Measurements from ENCODE around the gene GRK6.
A peak's percentile ranks its signal among the peaks of the same experiment; 100 is the strongest.

The GRK6 gene

DNA sequence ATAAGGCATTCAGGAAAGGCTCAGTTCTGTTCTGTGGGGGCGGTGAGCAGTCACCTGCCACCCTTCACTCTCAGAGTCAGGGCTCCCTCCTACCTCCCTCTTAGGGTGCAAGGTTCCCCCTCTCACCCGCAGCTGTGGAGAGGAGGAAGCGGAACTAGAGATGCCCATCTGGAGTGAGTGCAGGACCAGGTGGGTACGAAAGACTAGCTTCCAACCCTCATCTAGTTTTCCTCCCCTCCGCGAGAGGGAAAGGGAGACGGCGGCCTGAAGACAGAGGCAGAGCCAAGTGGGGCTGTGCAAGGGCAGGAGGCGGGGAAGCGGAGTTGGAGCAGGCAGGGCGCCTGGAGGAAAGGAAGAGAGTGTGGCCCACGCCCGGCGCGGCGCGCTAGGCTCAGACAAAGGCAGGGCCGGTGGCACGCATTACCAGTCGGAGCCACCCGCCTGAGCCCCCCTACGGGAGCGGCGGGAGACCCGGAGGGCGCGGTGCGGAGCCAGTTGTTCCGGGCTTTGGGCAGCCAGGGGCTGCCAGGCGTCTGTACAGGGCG is 27.4 kb downstream of the GRK6 start (continued):
- TF ChIP-seq ZBTB49 (tag by site-specific recombination; IDR thresholded peaks at IDR 0.05; ENCODE audit: low read depth) (no peak), ZNF610 (tag by site-specific recombination; IDR thresholded peaks at IDR 0.05; ENCODE audit: borderline replicate concordance) (no peak), ZXDB (tag by site-specific recombination; IDR thresholded peaks at IDR 0.05) (0 out of 2 replicates have a peak, but pooled peaks have one; percentile 8), ZNF707 (tag by site-specific recombination; IDR thresholded peaks at IDR 0.05) (no peak), ZNF169 (tag by site-specific recombination; IDR thresholded peaks at IDR 0.05) (no peak), OVOL3 (tag by site-specific recombination; IDR thresholded peaks at IDR 0.05) (no peak), ZNF211 (tag by site-specific recombination; IDR thresholded peaks at IDR 0.05; ENCODE audit: low read depth) (no peak), ZNF518A (tag by site-specific recombination; conservative IDR thresholded peaks at IDR 0.05; ENCODE audit: low read depth) (no peak), KLF8 (tag by site-specific recombination; IDR thresholded peaks at IDR 0.05) (no peak), ZNF585B (tag by site-specific recombination; IDR thresholded peaks at IDR 0.05) (no peak), ZNF274 (IDR thresholded peaks at IDR 0.05; ENCODE audit: low read length) (no peak), ZNF274 (tag by site-specific recombination; IDR thresholded peaks at IDR 0.05; ENCODE audit: borderline replicate concordance) (no peak), TCF7L2 (IDR thresholded peaks at IDR 0.05; ENCODE audit: borderline replicate concordance, low read depth, low read length) (no peak), ZNF843 (tag by site-specific recombination; IDR thresholded peaks at IDR 0.05) (no peak), ZNF266 (tag by site-specific recombination; IDR thresholded peaks at IDR 0.05; ENCODE audit: low read depth) (no peak), ZNF23 (tag by site-specific recombination; IDR thresholded peaks at IDR 0.05; ENCODE audit: borderline replicate concordance) (no peak), ZNF248 (tag by site-specific recombination; IDR thresholded peaks at IDR 0.05) (no peak), SETDB1 (IDR thresholded peaks at IDR 0.05; ENCODE audit: insufficient read length, low read length) (no peak), ZNF292 (tag by site-specific recombination; IDR thresholded peaks at IDR 0.05; ENCODE audit: borderline replicate concordance, low read depth) (no peak), BCL11B (tag by site-specific recombination; IDR thresholded peaks at IDR 0.05; ENCODE audit: low read depth) (no peak), ZNF394 (tag by site-specific recombination; IDR thresholded peaks at IDR 0.05; ENCODE audit: borderline replicate concordance) (no peak), ZNF626 (tag by site-specific recombination; IDR thresholded peaks at IDR 0.05) (no peak), KLF7 (tag by site-specific recombination; IDR thresholded peaks at IDR 0.05; ENCODE audit: borderline replicate concordance) (no peak)
- TF ChIP-seq, protein P1, sequence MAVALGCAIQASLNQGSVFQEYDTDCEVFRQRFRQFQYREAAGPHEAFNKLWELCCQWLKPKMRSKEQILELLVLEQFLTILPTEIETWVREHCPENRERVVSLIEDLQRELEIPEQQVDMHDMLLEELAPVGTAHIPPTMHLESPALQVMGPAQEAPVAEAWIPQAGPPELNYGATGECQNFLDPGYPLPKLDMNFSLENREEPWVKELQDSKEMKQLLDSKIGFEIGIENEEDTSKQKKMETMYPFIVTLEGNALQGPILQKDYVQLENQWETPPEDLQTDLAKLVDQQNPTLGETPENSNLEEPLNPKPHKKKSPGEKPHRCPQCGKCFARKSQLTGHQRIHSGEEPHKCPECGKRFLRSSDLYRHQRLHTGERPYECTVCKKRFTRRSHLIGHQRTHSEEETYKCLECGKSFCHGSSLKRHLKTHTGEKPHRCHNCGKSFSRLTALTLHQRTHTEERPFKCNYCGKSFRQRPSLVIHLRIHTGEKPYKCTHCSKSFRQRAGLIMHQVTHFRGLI (tag by site-specific recombination; IDR thresholded peaks at IDR 0.05), result no peak
- TF ChIP-seq, protein P2, sequence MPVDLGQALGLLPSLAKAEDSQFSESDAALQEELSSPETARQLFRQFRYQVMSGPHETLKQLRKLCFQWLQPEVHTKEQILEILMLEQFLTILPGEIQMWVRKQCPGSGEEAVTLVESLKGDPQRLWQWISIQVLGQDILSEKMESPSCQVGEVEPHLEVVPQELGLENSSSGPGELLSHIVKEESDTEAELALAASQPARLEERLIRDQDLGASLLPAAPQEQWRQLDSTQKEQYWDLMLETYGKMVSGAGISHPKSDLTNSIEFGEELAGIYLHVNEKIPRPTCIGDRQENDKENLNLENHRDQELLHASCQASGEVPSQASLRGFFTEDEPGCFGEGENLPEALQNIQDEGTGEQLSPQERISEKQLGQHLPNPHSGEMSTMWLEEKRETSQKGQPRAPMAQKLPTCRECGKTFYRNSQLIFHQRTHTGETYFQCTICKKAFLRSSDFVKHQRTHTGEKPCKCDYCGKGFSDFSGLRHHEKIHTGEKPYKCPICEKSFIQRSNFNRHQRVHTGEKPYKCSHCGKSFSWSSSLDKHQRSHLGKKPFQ (tag by site-specific recombination; IDR thresholded peaks at IDR 0.05), result no peak
- TF ChIP-seq, protein P3, sequence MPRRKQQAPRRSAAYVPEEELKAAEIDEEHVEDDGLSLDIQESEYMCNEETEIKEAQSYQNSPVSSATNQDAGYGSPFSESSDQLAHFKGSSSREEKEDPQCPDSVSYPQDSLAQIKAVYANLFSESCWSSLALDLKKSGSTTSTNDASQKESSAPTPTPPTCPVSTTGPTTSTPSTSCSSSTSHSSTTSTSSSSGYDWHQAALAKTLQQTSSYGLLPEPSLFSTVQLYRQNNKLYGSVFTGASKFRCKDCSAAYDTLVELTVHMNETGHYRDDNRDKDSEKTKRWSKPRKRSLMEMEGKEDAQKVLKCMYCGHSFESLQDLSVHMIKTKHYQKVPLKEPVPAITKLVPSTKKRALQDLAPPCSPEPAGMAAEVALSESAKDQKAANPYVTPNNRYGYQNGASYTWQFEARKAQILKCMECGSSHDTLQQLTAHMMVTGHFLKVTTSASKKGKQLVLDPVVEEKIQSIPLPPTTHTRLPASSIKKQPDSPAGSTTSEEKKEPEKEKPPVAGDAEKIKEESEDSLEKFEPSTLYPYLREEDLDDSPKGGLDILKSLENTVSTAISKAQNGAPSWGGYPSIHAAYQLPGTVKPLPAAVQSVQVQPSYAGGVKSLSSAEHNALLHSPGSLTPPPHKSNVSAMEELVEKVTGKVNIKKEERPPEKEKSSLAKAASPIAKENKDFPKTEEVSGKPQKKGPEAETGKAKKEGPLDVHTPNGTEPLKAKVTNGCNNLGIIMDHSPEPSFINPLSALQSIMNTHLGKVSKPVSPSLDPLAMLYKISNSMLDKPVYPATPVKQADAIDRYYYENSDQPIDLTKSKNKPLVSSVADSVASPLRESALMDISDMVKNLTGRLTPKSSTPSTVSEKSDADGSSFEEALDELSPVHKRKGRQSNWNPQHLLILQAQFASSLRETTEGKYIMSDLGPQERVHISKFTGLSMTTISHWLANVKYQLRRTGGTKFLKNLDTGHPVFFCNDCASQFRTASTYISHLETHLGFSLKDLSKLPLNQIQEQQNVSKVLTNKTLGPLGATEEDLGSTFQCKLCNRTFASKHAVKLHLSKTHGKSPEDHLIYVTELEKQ (tag by site-specific recombination; IDR thresholded peaks at IDR 0.05; ENCODE audit: borderline replicate concordance), result no peak
